Lower leg skin (tissue), 3 donors: ENCODE results near the gene RNF11.

Experiments
- CTCF ChIP-seq, 3 donors: fragments of 450-650 bp; IDR thresholded peaks; one replicate each; pipeline ENCODE4 v1.5.1; 2016; ENCODE audit warnings: antibody characterized with exemption in 3 of 3, mild to moderate bottlenecking in 3 of 3, moderate library complexity in 2 of 3
- POLR2A ChIP-seq, 2 donors: fragments of 450-650 bp; IDR thresholded peaks; one replicate each; pipeline ENCODE4 v1.6.1; 2016 to 2017; ENCODE audit warnings: antibody characterized with exemption in 2 of 2, mild to moderate bottlenecking in 1 of 2, moderate library complexity in 1 of 2

DNA sequence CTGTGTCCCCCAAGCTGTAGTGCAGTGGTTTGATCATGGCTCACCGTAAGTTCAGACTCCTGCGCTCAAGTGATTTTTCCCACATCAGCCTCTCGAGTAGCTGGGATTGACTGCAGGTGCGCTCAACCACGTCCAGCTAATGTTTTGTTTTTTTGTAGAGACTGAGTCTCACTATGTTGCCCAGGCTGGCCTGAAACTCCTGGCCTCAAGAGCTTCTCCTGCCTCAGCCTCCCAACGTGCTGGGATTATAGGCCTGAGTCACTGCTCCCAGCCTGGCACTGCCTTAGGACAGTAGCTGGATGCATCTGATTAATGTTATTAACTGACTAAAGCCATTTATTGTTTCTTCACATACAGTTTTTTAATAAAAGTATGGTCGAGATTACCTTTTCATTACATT, 40.2 kb downstream of the RNF11 start:
- TF ChIP-seq CTCF (IDR thresholded peaks at IDR 0.05) = no peak
- TF ChIP-seq POLR2A (IDR thresholded peaks at IDR 0.05) = no peak
